Activated effector memory CD4-positive, alpha-beta T cell treated with Interleukin-2 at 50 U/mL for 16 hours (primary cell): Measurements from ENCODE around the gene ZFP62.
"Not testable (repeated sequence)": the region's sequence is repeated elsewhere in the genome, so short reads cannot be mapped to it uniquely, and the experiment has no call there.

Source experiments
- DNase-seq: peaks from one replicate; pipeline ENCODE4 v3.0.0-alpha.2; 2020

Gene ZFP62

GRCh38 chr5:180828756-180829531 lies 32.1 kb downstream of the ZFP62 start:
- DNase-seq, result not testable (repeated sequence)

- DNase-seq, result not testable (repeated sequence)
These were observed 33.7 kb downstream of the ZFP62 start for GRCh38 chr5:180827374-180827773.

DNA sequence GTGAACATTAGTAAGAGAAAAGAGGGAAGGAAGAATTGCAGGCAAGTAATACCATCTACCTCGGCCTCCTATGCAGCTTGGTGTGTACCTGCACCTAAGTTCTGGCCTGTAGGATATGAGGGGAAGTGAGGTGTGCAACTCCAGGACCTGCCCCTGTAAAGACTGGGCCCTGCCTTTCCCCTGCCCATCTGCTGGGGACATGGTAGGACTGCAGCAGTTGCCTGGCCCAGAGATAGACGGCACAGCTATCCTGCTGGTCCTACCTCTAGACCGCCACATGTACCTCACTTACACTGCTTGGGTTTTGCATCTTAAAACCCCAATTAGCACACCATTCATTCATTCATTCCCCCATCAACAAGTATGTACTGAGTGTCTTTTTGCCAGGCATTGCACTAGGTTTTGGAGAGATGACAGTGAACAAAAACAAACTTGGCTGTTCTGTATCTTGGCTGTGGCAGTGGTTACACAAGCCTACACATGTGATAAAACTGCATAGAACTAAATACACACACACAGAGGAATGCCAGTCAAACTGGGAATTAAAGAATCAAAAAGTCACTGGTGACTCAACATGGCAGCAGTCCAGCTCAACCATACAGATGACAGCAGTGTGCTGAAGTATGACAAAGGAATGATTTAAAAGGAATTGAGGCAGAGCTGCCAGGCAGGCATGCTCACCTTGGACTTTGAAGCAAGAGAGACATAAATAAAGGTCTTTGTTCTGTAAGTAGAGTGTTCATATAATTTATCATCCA lies 35.1 kb downstream of the ZFP62 start:
- DNase-seq, result no peak

DNA sequence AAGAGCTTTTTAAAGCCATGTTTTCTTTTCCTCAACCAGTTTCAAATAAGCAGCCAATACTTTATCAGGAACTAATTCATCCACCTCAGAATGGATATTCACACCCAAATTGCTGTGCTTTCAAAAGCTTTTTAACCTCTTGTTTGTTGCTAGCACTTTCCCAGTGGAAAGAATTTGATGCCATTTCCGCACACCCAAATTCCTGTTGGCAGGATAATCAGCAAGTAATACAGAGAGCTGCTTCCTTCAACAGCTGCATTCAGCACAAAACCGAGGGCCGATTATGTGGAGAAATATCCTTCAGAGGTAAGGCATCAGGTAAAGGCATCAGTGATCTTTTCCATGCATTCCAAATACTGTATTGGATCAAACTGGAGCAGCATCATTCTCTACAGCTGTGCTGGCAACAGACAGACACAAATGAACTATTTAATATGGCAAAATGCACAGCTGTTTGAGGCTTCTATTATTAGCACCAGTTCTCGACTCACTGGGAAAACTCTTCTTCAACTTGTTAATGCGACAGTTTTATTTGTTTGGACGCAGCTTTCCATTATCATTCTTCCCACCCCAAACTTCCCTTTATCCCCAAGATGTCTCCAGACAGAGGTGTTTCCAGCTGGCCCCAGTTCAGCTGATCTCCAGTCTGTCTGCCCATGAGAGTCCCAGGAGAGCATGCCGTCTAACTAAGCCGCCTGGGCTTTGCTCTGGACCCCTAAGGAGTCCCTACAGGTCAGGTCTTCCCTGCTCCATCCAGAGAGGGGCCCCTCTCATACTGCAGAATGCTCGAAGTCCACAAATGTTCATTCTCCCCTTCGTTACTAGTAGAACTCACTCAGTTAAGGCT lies 36.2 kb downstream of the ZFP62 start:
- DNase-seq, result no peak

DNA sequence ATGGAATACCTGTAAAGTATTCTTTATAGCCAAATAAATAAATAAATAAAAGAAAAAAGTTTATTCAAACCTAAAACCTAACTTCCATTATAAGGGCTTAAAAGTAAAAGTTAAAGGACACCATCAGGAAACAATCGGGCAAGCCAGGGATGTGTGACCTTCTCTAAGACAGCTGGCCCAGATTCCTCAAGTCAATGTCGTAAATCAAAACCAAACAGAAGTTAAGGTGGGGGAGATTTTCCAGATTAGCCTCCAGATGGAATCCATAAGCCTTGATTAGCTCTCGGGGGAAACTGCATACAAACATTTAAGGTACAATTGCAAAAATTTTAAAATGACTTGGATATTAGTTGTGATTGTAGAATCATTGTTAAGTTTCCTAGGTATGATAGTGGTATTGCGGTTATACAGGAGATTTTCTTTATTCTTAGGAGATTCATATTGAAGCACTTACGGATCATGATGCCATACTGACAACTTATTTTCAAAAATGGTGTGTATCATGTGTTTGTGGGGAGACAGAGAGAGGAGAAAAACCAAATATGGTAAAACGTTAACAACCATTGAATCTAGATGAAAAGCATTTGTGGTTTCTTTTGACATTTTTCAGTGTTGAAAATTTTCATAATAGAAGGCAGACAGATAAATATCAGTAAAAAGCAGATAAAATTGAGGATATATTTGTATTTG lies 37.0 kb downstream of the ZFP62 start:
- DNase-seq, result no peak

DNA sequence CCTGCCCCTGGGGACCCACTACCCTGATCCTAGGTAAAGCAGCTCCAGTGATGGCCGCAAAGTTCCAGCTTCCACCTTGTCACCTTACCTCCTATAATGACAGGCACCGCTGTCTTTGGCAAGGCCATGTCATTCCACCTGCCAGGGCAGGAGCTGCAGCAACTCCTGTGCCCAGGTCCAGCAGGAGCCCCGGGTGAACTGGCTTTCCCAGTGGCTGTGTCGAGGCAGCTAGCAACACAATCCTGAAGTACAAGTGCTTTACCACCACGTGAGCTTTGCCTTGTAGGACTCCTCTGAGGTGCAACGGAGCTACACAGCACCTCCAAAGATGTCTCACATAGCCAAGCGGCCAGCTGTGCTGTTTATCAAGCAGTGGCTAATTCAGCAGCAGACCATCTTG lies 37.7 kb downstream of the ZFP62 start:
- no peak for DNase-seq

- DNase-seq, result no peak
These were observed 39.5 kb downstream of the ZFP62 start for GRCh38 chr5:180821538-180821937.

- no peak for DNase-seq
These were observed 40.2 kb downstream of the ZFP62 start for GRCh38 chr5:180820788-180821321.

DNA sequence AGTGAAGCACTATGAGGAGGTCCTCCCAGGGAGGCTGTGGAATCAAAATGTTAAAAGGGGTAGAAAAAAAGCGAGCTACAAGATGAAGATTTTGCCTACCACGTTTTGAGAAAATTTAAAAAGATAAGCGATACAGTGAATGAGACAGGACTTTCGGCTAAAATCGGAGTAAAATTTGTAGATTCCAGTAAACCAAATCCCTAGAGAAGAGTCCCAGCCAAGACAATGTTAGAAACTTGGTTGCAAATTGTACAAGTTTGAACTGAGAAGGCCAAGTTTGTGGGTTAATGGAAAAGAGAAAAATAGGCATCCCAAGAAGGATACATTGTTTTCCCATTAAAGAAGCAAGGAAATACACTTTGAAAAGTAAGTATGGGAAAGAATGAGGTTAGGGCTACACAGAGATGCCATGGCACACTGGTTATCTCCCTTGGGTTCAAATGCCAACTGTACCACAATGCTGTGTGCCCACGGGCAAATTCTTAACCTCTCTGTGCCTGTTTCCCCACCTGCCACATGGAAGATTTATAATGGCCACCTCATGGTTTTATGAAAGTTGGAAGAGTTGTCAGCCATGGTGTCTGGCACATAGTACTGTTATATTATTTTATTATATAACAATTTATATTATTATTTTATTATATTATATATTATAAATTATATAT lies 42.3 kb downstream of the ZFP62 start:
- DNase-seq, result no peak

- DNase-seq, result no peak
These were observed 43.0 kb downstream of the ZFP62 start for GRCh38 chr5:180817893-180818674.

GRCh38 chr5:180816608-180817534 lies 44.2 kb downstream of the ZFP62 start:
- DNase-seq, result no peak

- DNase-seq, result no peak
These were observed 45.7 kb downstream of the ZFP62 start for GRCh38 chr5:180815293-180815917.

DNA sequence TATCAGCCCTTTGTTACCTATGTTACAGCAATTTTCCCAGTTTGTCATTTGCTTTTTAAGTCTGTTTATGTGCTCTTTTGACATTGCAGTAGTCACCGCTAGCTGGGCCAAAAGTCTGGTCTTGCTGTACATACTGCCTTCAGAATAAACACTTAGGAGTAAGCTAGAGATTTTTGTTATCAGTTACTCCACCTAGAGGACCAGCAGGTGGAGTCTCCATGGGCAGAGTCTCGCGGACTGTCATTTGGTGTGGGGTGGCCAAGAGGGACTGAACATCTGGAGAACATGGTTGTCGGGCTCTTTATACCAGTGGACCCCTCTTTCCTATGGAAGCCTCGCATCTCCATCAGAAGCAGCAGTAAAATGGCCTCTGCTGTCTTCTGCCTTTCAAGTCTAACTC lies 47.7 kb downstream of the ZFP62 start:
- no peak for DNase-seq

DNA sequence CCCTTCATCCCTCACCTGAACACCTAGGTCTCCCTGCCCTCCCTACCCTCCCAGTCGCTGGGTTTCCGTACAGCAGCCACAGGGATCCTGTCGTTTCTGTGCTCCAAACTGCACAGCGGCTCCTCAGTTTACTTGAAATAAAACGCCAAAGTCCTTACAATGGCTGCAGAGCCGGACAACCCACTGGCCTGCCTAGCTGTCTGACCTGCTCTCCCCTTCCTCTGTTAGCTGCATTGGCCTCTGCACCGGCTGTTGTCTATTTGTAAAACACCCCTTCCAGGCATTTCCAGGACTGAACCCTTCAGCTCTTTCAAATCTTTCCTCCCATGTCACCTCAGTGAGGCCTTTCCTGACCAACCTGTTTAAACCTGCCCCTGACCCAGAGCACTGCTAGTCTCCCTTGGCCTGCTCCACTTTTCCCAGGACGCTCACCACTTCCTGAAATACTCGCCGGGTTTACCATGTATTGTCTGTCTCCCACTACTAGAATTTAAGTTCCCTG lies 49.4 kb downstream of the ZFP62 start:
- no peak for DNase-seq

- no peak for DNase-seq
These were observed 50.0 kb downstream of the ZFP62 start for GRCh38 chr5:180810959-180811622.

DNA sequence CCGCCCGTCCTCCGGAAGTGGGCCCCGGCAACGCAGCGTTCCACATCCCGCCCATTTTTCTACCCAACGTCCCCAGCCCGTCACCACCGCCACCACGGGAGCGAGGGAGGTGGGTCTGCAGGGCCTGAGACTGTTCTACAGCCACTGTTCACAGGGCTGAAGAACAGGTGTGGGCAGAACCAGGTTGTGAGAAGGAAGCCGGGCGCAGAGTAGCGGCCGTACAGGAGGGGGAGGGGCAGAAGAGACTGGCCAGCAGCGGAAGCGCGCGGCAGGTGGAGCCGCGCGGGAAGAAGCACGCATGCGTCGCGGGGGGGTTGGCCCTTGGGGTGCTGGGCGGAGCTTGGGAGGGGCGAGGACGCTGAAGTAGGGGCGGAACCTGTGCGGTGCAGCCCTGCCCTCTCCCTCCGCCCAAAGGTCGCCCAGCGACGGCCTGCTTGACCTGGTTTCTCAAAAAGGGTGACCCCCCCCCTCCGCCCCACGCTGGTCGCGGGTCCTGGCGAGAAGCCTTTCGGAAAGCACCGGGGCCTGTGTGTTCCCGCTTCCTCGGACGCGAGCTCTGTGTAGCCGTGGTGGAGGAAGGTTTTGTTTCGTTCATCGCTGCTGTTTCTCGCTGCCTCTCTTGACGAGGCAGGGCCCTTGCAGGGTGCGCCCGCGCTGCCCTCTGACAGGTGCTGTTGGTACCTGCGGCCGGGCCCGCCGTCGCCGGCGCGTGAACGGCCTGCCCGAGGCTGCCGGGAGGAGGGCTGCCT lies 50.7 kb downstream of the ZFP62 start:
- peak; percentile 95 for DNase-seq

GRCh38 chr5:180809403-180810209 lies 51.5 kb downstream of the ZFP62 start:
- DNase-seq, result peak; percentile 83
